Measurements from ENCODE around the gene FYTTD1.

The FYTTD1 gene

DNA sequence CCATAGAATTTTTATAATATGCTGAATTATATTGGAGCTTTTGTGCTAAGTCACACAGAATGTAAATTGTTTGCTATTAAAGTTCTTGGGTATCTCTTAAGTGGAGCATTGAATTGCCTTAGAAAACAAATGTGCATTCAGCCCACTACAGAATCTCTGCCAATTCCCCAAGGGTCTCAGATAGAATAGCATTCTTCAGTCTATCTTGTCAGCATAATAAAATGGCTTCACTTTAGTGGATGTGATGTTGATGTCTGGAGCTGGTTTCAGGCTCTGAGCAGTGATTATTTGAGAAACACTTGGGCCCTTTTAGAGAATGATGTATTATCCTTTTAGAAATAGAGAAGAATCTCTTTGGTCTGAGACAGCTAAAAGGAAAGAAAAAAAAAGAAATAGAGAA is 86.6 kb downstream of the FYTTD1 start:
- no peak for DNase-seq (ENCODE audit: low read depth)
